ENCODE measurements around the gene CDH8.

- TF ChIP-seq CTCF (IDR thresholded peaks at IDR 0.05) (no peak), POLR2AphosphoS5 (IDR thresholded peaks at IDR 0.05; ENCODE audit: insufficient read depth in 1 of 2, low read depth in 1 of 2) (no peak), POLR2A (IDR thresholded peaks at IDR 0.05) (no peak)
Measured at GRCh38 chr16:62067981-62068380, 31.7 kb upstream of the CDH8 start.

Measured in vagina (tissue), 2 donors.